GM23248 (cell line): ENCODE results near the gene SEMA6B. TPM values are rescaled to one million over a fixed set of nuclear protein-coding genes. Genes with fewer than 3 reads are reported as not detected.

Source experiments
- DNase-seq: peaks from one replicate; pipeline ENCODE4 v3.0.0-alpha.2; 2015
- H2AFZ ChIP-seq: fragments of 200-600 bp; sonication (generic); 2 replicates; pipeline ENCODE4 v1.6.1; 2016; ENCODE audit warnings: antibody characterized with exemption
- H3F3A ChIP-seq: fragments of 200-600 bp; sonication (generic); 2 replicates; pipeline ENCODE4 v1.6.1; 2016; ENCODE audit warnings: mild to moderate bottlenecking, antibody characterized with exemption, mixed run types; ENCODE audit not compliant: insufficient read depth
- H3K27ac ChIP-seq: fragments of 200-600 bp; sonication (generic); 2 replicates; pipeline ENCODE4 v1.5.1; 2016; ENCODE audit warnings: mild to moderate bottlenecking
- H3K27me3 ChIP-seq: fragments of 200-600 bp; sonication (generic); replicated peaks from 2 replicates; pipeline ENCODE4 v1.6.1; 2016; ENCODE audit warnings: mild to moderate bottlenecking; ENCODE audit not compliant: insufficient read depth
- H3K36me3 ChIP-seq: fragments of 200-600 bp; sonication (generic); 2 replicates; pipeline ENCODE4 v1.6.1; 2016; ENCODE audit warnings: low read depth, mild to moderate bottlenecking
- H3K4me1 ChIP-seq: fragments of 200-600 bp; sonication (generic); 2 replicates; pipeline ENCODE4 v1.6.1; 2016; ENCODE audit warnings: mild to moderate bottlenecking; ENCODE audit not compliant: insufficient read depth
- H3K4me2 ChIP-seq: fragments of 200-600 bp; sonication (generic); one replicate; pipeline ENCODE4 v1.6.1; 2016; ENCODE audit warnings: mild to moderate bottlenecking; ENCODE audit not compliant: unreplicated experiment
- H3K4me3 ChIP-seq: fragments of 200-600 bp; sonication (generic); 2 replicates; pipeline ENCODE4 v1.5.1; 2016; ENCODE audit warnings: mild to moderate bottlenecking
- H3K79me2 ChIP-seq: fragments of 200-600 bp; sonication (generic); 2 replicates; pipeline ENCODE4 v1.6.1; 2016; ENCODE audit warnings: mild to moderate bottlenecking; ENCODE audit not compliant: insufficient read depth
- H3K9ac ChIP-seq: fragments of 200-600 bp; sonication (generic); 2 replicates; pipeline ENCODE4 v1.6.1; 2016; ENCODE audit warnings: mild to moderate bottlenecking
- H3K9me2 ChIP-seq: fragments of 200-600 bp; sonication (generic); 2 replicates; pipeline ENCODE4 v1.6.1; 2016; ENCODE audit warnings: mixed run types, mild to moderate bottlenecking, moderate library complexity; ENCODE audit not compliant: insufficient read depth
- H3K9me3 ChIP-seq: fragments of 200-600 bp; sonication (generic); one replicate; pipeline ENCODE4 v1.6.1; 2017; ENCODE audit warnings: low read depth
- H4K20me1 ChIP-seq: fragments of 200-600 bp; sonication (generic); 2 replicates; pipeline ENCODE4 v1.6.0; 2016; ENCODE audit not compliant: insufficient read depth
- EZH2 ChIP-seq: fragments of 200-600 bp; sonication (generic); IDR thresholded peaks from 2 replicates; pipeline ENCODE4 v1.6.1; 2018; ENCODE audit warnings: antibody characterized with exemption, mild to moderate bottlenecking; ENCODE audit not compliant: insufficient read depth, poor library complexity, severe bottlenecking
- EZH2phosphoT487 ChIP-seq: fragments of 200-600 bp; sonication (generic); IDR thresholded peaks from 2 replicates; pipeline ENCODE4 v1.6.1; 2018; ENCODE audit warnings: antibody characterized with exemption, moderate library complexity, mild to moderate bottlenecking, low read depth; ENCODE audit not compliant: insufficient read depth
- WGBS, 2 experiments: methylation state at CpG; one replicate each; pipeline ENCODE4 v1.1.6; 2015 to 2017; ENCODE audit warnings: low lambda C conversion rate in 2 of 2, low coverage in 1 of 2; ENCODE audit errors: missing lambda C conversion rate in 2 of 2; 5-methylcytosine and 5-hydroxymethylcytosine counted together
- in situ Hi-C: fragments of 300-500 bp; cut with MboI; formaldehyde crosslinking; loops from 2 replicates; pipeline ENCODE4 v1.15.0; 2020
- polyA plus RNA-seq: library from polyadenylated mRNA; unstranded; fragments of >200 nt; fragmentation: Nextera tagmentation; extraction: Ambion mirVana; gene quantifications from 2 replicates; pipeline ENCODE4 v1.2.1, GENCODE V29; 2016
- total RNA-seq: library from RNA; depleted of rRNA; stranded (reverse); fragments of >200 nt; shearing (Covaris generic); gene quantifications from 2 replicates; pipeline ENCODE4 v1.2.3, GENCODE V29; 2014

The SEMA6B gene
- total and polyA plus RNA-seq, 2 experiments from 2014 or later, result not detected

GRCh38 chr19:4594201-4594600, 34.7 kb upstream of the SEMA6B start:
- H4K20me1 ChIP-seq, result no peaks in the 10 kb centered on the region
- in situ Hi-C loops, result no loop called here
- WGBS, 2 experiments, result 49% methylated on average over 9 of the region's 9 CpGs

GRCh38 chr19:4593409-4593851, 33.9 kb upstream of the SEMA6B start:
- in situ Hi-C loops, result no loop called here
- Histone ChIP-seq H3K4me3 (no peak overlapping the region), H4K20me1 (no peaks in the 10 kb centered on the region), H3K79me2 (no peaks in the 10 kb centered on the region), H3K36me3 (no peaks in the 10 kb centered on the region), H2AFZ (no peak overlapping the region), H3K27ac (no peak overlapping the region), H3K9me3 (no peaks in the 10 kb centered on the region), H3F3A (no peaks in the 10 kb centered on the region), H3K4me1 (no peaks in the 10 kb centered on the region), H3K4me2 (no peak overlapping the region), H3K9ac (no peak overlapping the region), H3K9me2 (no peaks in the 10 kb centered on the region), H3K27me3 (peaks cover 24% of the 10 kb centered on the region)
- no peak for TF ChIP-seq EZH2
- DNase-seq, result peak; percentile 66
- 52 to 53% methylated on average over 6 of the region's 6 CpGs for WGBS, 2 experiments

More at GRCh38 chr19:4594201-4594600, 34.7 kb upstream of the SEMA6B start:
- no peak overlapping the region for H3K9ac ChIP-seq
- H3K4me2 ChIP-seq, result no peak overlapping the region
- no peak overlapping the region for H2AFZ ChIP-seq
- no peaks in the 10 kb centered on the region for H3K4me1 ChIP-seq
- no peak overlapping the region for H3K27ac ChIP-seq
- H3K36me3 ChIP-seq, result no peaks in the 10 kb centered on the region
- no peaks in the 10 kb centered on the region for H3K79me2 ChIP-seq
- H3K4me3 ChIP-seq, result no peak overlapping the region
- no peaks in the 10 kb centered on the region for H3F3A ChIP-seq
- DNase-seq, result peak; percentile 34
- no peaks in the 10 kb centered on the region for H3K9me3 ChIP-seq
- TF ChIP-seq EZH2 (no peak), EZH2phosphoT487 (no peak)
- H3K27me3 ChIP-seq, result peaks cover 32% of the 10 kb centered on the region
- H3K9me2 ChIP-seq, result no peaks in the 10 kb centered on the region

DNA sequence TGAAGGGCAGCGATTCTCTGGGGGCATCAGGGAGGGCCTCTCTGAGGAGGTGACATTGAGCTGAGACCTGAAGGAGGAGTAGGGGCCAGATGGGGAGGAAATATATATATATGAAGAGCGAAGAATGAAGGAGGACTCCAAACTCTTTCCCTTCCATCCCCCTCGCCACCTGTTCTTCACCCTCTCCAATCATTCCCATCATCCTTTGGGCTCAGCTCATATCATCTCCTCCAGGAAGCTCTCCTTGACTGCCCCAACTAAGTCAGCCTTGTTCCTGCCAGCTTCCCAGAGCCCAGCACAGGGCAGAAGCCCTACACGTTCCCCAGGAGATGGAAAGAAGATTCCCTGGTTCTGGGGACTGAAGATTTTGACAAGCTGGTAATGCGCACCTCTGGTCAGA, 33.0 kb upstream of the SEMA6B start:
- H3F3A ChIP-seq, result no peaks in the 10 kb centered on the region
- no peaks in the 10 kb centered on the region for H4K20me1 ChIP-seq
- no peaks in the 10 kb centered on the region for H3K4me1 ChIP-seq
- peaks cover 18% of the 10 kb centered on the region for H3K27me3 ChIP-seq
- H3K9ac ChIP-seq, result no peak overlapping the region
- no peak overlapping the region for H3K4me2 ChIP-seq
- H3K9me2 ChIP-seq, result no peaks in the 10 kb centered on the region
- no peak overlapping the region for H3K4me3 ChIP-seq
- in situ Hi-C loops, result no loop called here
- H3K9me3 ChIP-seq, result no peaks in the 10 kb centered on the region
- no peak overlapping the region for H3K27ac ChIP-seq
- DNase-seq, result no peak
- H3K79me2 ChIP-seq, result no peaks in the 10 kb centered on the region
- no peak overlapping the region for H2AFZ ChIP-seq
- H3K36me3 ChIP-seq, result no peaks in the 10 kb centered on the region
- no peak for TF ChIP-seq EZH2
- WGBS, 2 experiments, result 51 to 57% methylated on average over 5 of the region's 5 CpGs

DNA sequence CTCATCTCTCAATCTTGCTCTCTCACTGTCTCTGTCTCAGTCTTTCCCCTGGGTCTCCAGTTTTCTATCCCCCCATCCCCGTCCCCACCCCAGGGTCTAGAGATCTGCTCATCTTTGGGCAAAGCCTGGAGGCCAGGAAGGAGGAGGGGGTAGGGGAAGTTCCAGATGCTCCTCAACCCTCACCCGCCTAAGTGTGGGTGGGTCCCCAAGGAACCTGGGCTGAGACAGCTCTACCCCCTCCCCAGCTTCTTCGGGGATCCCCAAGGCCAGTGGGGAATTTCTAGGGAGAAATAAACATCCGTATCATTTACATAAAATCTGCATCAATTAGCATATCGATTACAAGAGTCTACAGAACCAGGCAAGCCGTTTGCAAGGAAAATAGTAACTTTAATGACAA, 31.8 kb upstream of the SEMA6B start:
- Histone ChIP-seq H3K4me1 (no peaks in the 10 kb centered on the region), H3K4me3 (no peak overlapping the region), H3F3A (no peaks in the 10 kb centered on the region), H3K36me3 (no peaks in the 10 kb centered on the region), H3K9ac (no peak overlapping the region), H3K9me2 (no peaks in the 10 kb centered on the region), H3K9me3 (no peaks in the 10 kb centered on the region), H3K27ac (no peak overlapping the region), H4K20me1 (no peaks in the 10 kb centered on the region), H3K79me2 (no peaks in the 10 kb centered on the region), H3K4me2 (no peak overlapping the region), H3K27me3 (peaks cover 15% of the 10 kb centered on the region; the same call in 1 of the 2 replicates), H2AFZ (no peak overlapping the region)
- TF ChIP-seq EZH2, result no peak
- no peak for TF ChIP-seq EZH2phosphoT487
- in situ Hi-C loops, result no loop called here
- 41 to 45% methylated on average over 6 of the region's 6 CpGs for WGBS, 2 experiments
- DNase-seq, result no peak

- Histone ChIP-seq H3K4me2 (no peak overlapping the region), H3K9ac (no peak overlapping the region), H3K79me2 (no peaks in the 10 kb centered on the region), H3K36me3 (no peaks in the 10 kb centered on the region), H3K9me2 (no peaks in the 10 kb centered on the region), H3K4me3 (no peak overlapping the region), H4K20me1 (no peaks in the 10 kb centered on the region), H3K9me3 (no peaks in the 10 kb centered on the region), H3K4me1 (no peaks in the 10 kb centered on the region), H2AFZ (no peak overlapping the region), H3K27me3 (peaks cover 16% of the 10 kb centered on the region; the same call in 1 of the 2 replicates), H3K27ac (no peak overlapping the region), H3F3A (no peaks in the 10 kb centered on the region)
- no peak for DNase-seq
- in situ Hi-C loops, result no loop called here
- 70 to 74% methylated on average over 9 of the region's 9 CpGs for WGBS, 2 experiments
- TF ChIP-seq EZH2 (no peak), EZH2phosphoT487 (no peak)
These were observed 31.1 kb upstream of the SEMA6B start for GRCh38 chr19:4590559-4590958.
